ENCODE data around the gene C22orf23. TPM values are rescaled to one million over a fixed set of nuclear protein-coding genes. Genes with fewer than 3 reads are reported as not detected.

The C22orf23 gene
- polyA plus RNA-seq, 2 of the 4 experiments (the other 2 are of a cell fraction) = 0.26 to 0.52 TPM

DNA sequence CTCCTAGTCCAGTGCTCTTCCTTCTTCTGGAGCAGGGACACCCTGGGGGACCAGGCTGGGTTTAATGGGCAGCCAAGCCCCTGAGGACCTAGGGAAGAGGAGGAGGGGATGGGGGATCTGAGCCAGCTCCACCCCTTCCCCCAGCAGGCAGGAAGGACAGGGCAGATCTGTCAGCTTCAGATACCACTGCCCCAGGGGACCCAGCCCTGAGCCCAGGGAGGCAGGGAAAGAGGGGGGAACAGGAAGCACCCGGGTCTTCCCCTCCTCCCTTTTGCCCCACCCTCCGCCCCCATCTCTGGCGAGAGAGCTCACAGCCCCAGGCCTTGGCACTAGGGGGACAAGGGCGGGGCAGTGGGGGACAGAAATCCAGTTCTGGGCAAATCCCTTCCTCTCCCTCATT is 42.7 kb upstream of the C22orf23 start:
- H3K27ac ChIP-seq = no peak overlapping the region
- peaks cover 13% of the 10 kb centered on the region for H3K4me1 ChIP-seq
- ChIA-PET POLR2A (interaction anchor here (0.5 kb wide), 1 partner anchor 188 kb away, joined by 4 read pairs; the partner anchor contains the start of gene GCAT), CTCF (interaction anchor here (1.8 kb wide), 1 partner anchor 46 kb away, joined by 4 read pairs; no protein-coding TSS in a partner anchor)
- no CpG with 5 or more reads among the region's 4 CpGs for WGBS (ENCODE audit: missing lambda C conversion rate)
- FAIRE-seq (no peak), DNase-seq (ENCODE audit: low read depth in 1 of 2, low spot score in 1 of 2) (no peak), ATAC-seq (no peak)
- no peaks in the 10 kb centered on the region for H3K9me3 ChIP-seq
- H3K4me2 ChIP-seq = no peak overlapping the region
- no peak overlapping the region for H3K4me3 ChIP-seq
- TF ChIP-seq NFE2L2 (conservative IDR thresholded peaks at IDR 0.05; ENCODE audit: low read length) (no peak), POLR2AphosphoS2 (conservative IDR thresholded peaks at IDR 0.05; ENCODE audit: low read length) (no peak), HDAC2 (IDR thresholded peaks at IDR 0.05) (no peak), MYC (IDR thresholded peaks at IDR 0.05; ENCODE audit: borderline replicate concordance, low read length) (no peak), MAZ (IDR thresholded peaks at IDR 0.05; ENCODE audit: borderline replicate concordance, low read depth, low read length) (no peak), ZSCAN20 (CRISPR knock-in tag; IDR thresholded peaks at IDR 0.05) (no peak), CHD4 (IDR thresholded peaks at IDR 0.05; ENCODE audit: borderline replicate concordance) (no peak)

DNA sequence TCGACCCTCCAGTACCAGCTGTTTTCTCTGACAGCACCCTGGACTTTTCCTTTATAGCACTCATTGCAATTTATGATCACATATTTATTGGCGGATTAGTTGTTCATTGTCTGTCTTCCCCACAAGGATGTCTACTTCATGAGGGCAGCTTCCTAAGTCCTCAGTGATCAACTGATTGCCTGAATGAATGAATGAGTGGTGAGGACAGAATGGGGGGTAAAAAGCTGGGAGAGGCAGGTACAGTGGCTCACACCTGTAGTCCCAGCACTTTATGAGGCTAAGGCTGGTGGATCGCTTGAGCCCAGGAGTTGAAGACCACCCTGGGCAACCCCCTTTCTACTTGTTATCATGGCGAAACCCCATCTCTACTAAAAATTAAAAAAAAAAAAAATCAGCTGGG is 42.1 kb upstream of the C22orf23 start:
- POLR2A ChIA-PET = interaction anchor here (0.5 kb wide), 1 partner anchor 188 kb away, joined by 4 read pairs; the partner anchor contains the start of gene GCAT
- CTCF ChIA-PET = interaction anchor here (1.3 to 1.8 kb wide), 3 partner anchors 30 to 178 kb away, joined by 3 to 4 read pairs (median 4); no protein-coding TSS in a partner anchor
- Histone ChIP-seq H3K27ac (no peak overlapping the region), H3K4me2 (no peak overlapping the region), H3K4me3 (no peak overlapping the region), H3K4me1 (peaks cover 13% of the 10 kb centered on the region), H3K9me3 (no peaks in the 10 kb centered on the region)
- DNase-seq (ENCODE audit: low read depth in 1 of 2, low spot score in 1 of 2) = no peak
- WGBS (ENCODE audit: missing lambda C conversion rate) = 72% methylated on average over 4 of the region's 4 CpGs
- TF ChIP-seq ZSCAN20 (CRISPR knock-in tag; IDR thresholded peaks at IDR 0.05) (no peak), MAFK (IDR thresholded peaks at IDR 0.05; ENCODE audit: partially characterized antibody) (no peak), EHF (CRISPR knock-in tag; IDR thresholded peaks at IDR 0.05) (no peak), CEBPB (IDR thresholded peaks at IDR 0.05) (no peak), RCOR1 (IDR thresholded peaks at IDR 0.05; ENCODE audit: low read depth, low read length) (no peak), TP53 (CRISPR knock-in tag; IDR thresholded peaks at IDR 0.05) (no peak), NR3C1 (IDR thresholded peaks at IDR 0.05) (no peak)
- TF ChIP-seq, protein P1, sequence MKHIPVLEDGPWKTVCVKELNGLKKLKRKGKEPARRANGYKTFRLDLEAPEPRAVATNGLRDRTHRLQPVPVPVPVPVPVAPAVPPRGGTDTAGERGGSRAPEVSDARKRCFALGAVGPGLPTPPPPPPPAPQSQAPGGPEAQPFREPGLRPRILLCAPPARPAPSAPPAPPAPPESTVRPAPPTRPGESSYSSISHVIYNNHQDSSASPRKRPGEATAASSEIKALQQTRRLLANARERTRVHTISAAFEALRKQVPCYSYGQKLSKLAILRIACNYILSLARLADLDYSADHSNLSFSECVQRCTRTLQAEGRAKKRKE (CRISPR knock-in tag; IDR thresholded peaks at IDR 0.05; ENCODE audit: low read depth) = no peak
- TF ChIP-seq, protein P2, sequence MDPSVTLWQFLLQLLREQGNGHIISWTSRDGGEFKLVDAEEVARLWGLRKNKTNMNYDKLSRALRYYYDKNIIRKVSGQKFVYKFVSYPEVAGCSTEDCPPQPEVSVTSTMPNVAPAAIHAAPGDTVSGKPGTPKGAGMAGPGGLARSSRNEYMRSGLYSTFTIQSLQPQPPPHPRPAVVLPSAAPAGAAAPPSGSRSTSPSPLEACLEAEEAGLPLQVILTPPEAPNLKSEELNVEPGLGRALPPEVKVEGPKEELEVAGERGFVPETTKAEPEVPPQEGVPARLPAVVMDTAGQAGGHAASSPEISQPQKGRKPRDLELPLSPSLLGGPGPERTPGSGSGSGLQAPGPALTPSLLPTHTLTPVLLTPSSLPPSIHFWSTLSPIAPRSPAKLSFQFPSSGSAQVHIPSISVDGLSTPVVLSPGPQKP (IDR thresholded peaks at IDR 0.05; ENCODE audit: low read depth, low read length) = no peak
- no peak for ATAC-seq
- FAIRE-seq = no peak

DNA sequence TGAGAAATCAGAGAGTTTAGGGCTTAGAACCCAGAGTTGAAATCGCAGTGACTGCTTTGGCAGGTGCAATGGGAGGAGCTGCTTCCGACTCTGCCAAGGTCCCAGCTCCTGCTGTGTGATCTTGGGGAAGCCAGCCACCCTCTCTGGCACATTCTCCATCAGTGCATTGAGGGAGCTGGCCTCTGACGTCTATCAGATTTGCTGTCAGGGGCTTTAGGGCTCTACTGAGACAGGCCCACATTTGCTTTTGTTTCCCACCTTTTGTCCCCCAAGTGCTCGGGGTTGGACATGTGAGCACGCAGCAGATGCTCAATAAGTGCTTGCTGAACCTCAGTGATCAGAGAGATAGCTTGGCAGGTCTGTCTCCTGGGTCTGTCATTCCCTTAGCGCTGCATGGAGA is 41.6 kb upstream of the C22orf23 start:
- WGBS (ENCODE audit: missing lambda C conversion rate) = 61% methylated on average over 6 of the region's 6 CpGs
- POLR2A ChIA-PET = no interaction called here
- no peak overlapping the region for H3K27ac ChIP-seq
- no peak for FAIRE-seq
- CTCF ChIA-PET = interaction anchor here (1.3 to 1.6 kb wide), 3 partner anchors 10 to 178 kb away, joined by 3 to 4 read pairs (median 4); partner anchors contain the start of gene SOX10
- no peak overlapping the region for H3K4me2 ChIP-seq
- H3K9me3 ChIP-seq = no peaks in the 10 kb centered on the region
- no peak for ATAC-seq
- TF ChIP-seq CEBPB (IDR thresholded peaks at IDR 0.05) = no peak
- no peak for TF ChIP-seq CHD4 (IDR thresholded peaks at IDR 0.05; ENCODE audit: borderline replicate concordance)
- H3K4me3 ChIP-seq = no peak overlapping the region
- peaks cover 9% of the 10 kb centered on the region for H3K4me1 ChIP-seq
- DNase-seq (ENCODE audit: low read depth in 1 of 2, low spot score in 1 of 2) = no peak

DNA sequence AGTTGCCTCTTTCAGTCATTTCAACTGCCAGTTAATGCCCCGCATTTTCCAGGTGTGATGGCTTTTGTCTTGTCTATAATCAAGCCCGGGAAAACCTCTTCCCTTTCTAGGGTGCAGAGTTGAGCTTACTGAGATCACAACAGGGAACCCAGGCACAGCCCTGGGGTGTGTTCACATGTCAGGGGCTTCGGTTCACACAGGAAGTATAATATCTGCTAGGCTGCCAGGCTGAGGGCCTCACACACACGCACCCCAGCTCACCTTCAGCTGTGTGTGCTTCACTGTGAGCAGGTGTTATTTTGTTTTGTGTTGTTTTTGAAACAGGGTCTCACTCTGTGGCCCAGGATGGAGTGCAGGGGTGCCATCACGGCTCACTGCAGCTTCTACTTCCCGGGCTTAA is 40.6 kb upstream of the C22orf23 start:
- no peak overlapping the region for H3K27ac ChIP-seq
- DNase-seq (ENCODE audit: low read depth in 1 of 2, low spot score in 1 of 2) = no peak
- no peak for TF ChIP-seq HOXB13 (CRISPR knock-in tag; IDR thresholded peaks at IDR 0.05; ENCODE audit: low read depth)
- TF ChIP-seq TP53 (CRISPR knock-in tag; IDR thresholded peaks at IDR 0.05) = no peak
- TF ChIP-seq ZC3H11A (IDR thresholded peaks at IDR 0.05) = no peak
- H3K4me3 ChIP-seq = no peak overlapping the region
- H3K9me3 ChIP-seq = no peaks in the 10 kb centered on the region
- 85% methylated on average over 6 of the region's 6 CpGs for WGBS (ENCODE audit: missing lambda C conversion rate)
- ChIA-PET POLR2A (no interaction called here), CTCF (interaction anchor here (0.7 to 1.6 kb wide), 5 partner anchors 9 to 35 kb away, joined by 3 to 4 read pairs (median 3); partner anchors contain the start of gene SOX10)
- no peak for ATAC-seq
- no peak for FAIRE-seq
- no peaks in the 10 kb centered on the region; the same call in 2 of the 3 replicates for H3K4me1 ChIP-seq
- H3K4me2 ChIP-seq = no peak overlapping the region
